BE2C (cell line): ENCODE measurements around the gene NAMPT.

Source experiments
- DNase-seq: peaks from one replicate; pipeline ENCODE4 v3.0.0-alpha.2; 2020
- H3K27me3 ChIP-seq: fragments of 250-450 bp; sonication (Bioruptor Pico); 2 replicates; pipeline ENCODE4 v1.5.1; 2020; ENCODE audit warnings: mild to moderate bottlenecking
- H3K36me3 ChIP-seq: fragments of 250-450 bp; sonication (Bioruptor Pico); 2 replicates; pipeline ENCODE4 v1.5.1; 2020; ENCODE audit warnings: mild to moderate bottlenecking
- H3K4me1 ChIP-seq: fragments of 250-450 bp; sonication (Bioruptor Pico); 2 replicates; pipeline ENCODE4 v1.5.1; 2020
- H3K4me3 ChIP-seq: 2 replicates; pipeline ENCODE4 v1.5.1; 2011; ENCODE audit warnings: low read depth, low read length
- H3K9me3 ChIP-seq: fragments of 250-450 bp; sonication (Bioruptor Pico); 2 replicates; pipeline ENCODE4 v1.5.1; 2020
- TF ChIP-seq, protein P1 (sequence below): IDR thresholded peaks from 2 replicates; pipeline ENCODE4 v1.5.1; 2012; ENCODE audit warnings: mild to moderate bottlenecking, low read depth, low read length

The NAMPT gene

DNA sequence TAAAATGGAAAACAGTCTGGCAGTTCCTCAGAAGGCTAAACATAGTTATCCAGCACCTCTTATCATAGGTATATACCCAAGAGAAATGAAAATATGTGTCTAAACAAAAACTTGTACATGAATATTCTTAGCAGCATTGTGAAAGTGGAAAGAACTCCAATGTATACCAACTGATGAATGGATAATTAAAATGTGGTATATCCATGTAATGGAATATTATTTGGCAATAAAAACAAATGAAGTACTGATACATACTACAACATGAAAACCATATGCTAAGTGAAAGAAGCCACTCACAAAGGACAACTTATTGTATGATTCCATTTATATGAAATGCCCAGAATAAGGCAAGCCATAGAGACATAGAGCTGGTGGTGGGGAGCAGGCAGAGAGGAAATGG, 32.2 kb upstream of the NAMPT start:
- H3K4me1 ChIP-seq = no peaks in the 10 kb centered on the region
- no peaks in the 10 kb centered on the region for H3K9me3 ChIP-seq
- DNase-seq = no peak
- TF ChIP-seq, protein P1, sequence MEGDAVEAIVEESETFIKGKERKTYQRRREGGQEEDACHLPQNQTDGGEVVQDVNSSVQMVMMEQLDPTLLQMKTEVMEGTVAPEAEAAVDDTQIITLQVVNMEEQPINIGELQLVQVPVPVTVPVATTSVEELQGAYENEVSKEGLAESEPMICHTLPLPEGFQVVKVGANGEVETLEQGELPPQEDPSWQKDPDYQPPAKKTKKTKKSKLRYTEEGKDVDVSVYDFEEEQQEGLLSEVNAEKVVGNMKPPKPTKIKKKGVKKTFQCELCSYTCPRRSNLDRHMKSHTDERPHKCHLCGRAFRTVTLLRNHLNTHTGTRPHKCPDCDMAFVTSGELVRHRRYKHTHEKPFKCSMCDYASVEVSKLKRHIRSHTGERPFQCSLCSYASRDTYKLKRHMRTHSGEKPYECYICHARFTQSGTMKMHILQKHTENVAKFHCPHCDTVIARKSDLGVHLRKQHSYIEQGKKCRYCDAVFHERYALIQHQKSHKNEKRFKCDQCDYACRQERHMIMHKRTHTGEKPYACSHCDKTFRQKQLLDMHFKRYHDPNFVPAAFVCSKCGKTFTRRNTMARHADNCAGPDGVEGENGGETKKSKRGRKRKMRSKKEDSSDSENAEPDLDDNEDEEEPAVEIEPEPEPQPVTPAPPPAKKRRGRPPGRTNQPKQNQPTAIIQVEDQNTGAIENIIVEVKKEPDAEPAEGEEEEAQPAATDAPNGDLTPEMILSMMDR = no peak
- peaks cover 16% of the 10 kb centered on the region for H3K27me3 ChIP-seq
- no peak overlapping the region for H3K4me3 ChIP-seq
- no peaks in the 10 kb centered on the region for H3K36me3 ChIP-seq

DNA sequence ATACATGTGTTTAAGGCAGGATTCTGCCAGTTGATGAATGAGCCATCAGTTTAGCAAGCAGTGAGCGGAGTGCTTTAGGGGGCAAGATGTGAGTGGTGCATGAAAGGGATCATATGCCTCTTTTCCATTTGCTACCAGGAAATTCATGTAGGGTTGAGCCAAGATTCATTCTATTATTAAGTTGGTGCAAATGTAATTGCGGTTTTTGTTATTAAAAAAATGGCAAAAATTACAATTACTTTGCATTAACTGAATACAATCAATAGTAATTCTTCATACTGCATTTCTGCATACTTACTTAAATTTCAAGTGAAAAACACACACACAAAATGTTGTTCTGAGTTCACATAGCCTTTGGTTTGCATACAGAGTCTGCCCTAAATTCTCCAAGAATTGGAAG, 30.1 kb upstream of the NAMPT start:
- Histone ChIP-seq H3K36me3 (no peaks in the 10 kb centered on the region), H3K4me3 (no peak overlapping the region), H3K27me3 (peaks cover 16% of the 10 kb centered on the region), H3K4me1 (no peaks in the 10 kb centered on the region), H3K9me3 (no peaks in the 10 kb centered on the region)
- TF ChIP-seq, protein P1 = no peak
- DNase-seq = no peak

DNA sequence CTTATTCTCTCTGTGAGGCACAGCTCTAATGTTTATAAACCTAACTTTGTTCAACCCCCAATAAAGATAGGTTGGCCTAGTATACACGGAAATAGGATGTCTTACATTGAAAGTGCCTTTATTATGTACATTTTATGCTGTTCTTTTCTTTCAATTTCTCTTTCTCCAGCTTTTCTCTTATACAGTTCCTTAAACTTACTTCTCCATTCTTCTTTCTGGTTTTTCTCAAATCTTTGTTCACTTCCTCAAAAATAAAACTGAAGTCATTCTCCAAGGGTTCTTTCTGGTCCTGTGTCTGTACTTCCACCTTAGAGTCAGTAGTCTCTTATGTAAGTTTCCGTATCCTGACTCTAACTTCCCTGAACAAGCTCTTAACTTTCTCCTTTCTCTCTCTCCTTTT, 29.2 kb upstream of the NAMPT start:
- Histone ChIP-seq H3K36me3 (no peaks in the 10 kb centered on the region), H3K9me3 (no peaks in the 10 kb centered on the region), H3K4me1 (no peaks in the 10 kb centered on the region), H3K27me3 (peaks cover 16% of the 10 kb centered on the region), H3K4me3 (no peak overlapping the region)
- no peak for DNase-seq
- TF ChIP-seq, protein P1 = no peak

GRCh38 chr7:106313456-106313901, 28.7 kb upstream of the NAMPT start:
- TF ChIP-seq, protein P1 = no peak
- no peak for DNase-seq
- peaks cover 14% of the 10 kb centered on the region for H3K27me3 ChIP-seq
- H3K4me3 ChIP-seq = no peak overlapping the region
- no peaks in the 10 kb centered on the region for H3K36me3 ChIP-seq
- no peaks in the 10 kb centered on the region for H3K9me3 ChIP-seq
- H3K4me1 ChIP-seq = no peaks in the 10 kb centered on the region

GRCh38 chr7:106312906-106313305, 28.1 kb upstream of the NAMPT start:
- no peaks in the 10 kb centered on the region for H3K9me3 ChIP-seq
- no peak for DNase-seq
- no peaks in the 10 kb centered on the region for H3K36me3 ChIP-seq
- H3K4me1 ChIP-seq = no peaks in the 10 kb centered on the region
- peaks cover 8% of the 10 kb centered on the region for H3K27me3 ChIP-seq
- no peak overlapping the region for H3K4me3 ChIP-seq
- TF ChIP-seq, protein P1 = no peak

DNA sequence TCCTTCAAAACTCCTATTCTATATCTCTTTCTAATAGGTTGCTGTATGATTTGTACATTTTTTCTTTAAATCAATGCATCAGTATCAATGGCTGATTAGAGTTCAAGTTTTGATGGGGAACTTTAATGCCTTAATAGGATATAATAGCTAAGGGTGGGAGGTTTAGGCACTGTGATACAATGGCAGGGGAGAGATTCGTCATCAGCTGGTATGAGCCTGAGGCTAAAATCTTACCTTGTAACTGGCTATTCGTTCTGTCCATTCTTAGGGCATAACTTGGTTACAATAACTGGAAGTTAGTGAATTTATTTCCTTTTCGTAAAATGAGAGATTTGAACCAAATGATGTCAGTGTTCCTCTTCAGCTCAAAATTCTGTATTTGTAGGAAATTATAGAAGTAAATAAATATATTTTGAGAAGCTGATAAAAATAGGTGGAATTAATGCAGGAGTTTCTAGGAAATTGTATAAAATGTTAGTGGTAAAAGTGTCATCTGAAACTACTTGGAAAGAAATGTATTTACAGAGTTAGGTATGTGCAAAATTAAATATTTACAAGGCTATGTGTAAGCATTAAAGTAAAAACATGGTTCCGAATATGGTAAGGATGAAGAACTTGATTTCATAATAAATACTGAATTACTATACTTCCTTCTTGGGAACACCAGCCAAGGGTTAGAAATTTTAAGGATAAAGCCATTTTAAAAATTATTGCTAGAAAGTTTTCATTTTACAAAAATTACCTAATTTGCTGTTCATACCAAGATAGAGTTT, 27.5 kb upstream of the NAMPT start:
- Histone ChIP-seq H3K36me3 (no peaks in the 10 kb centered on the region), H3K4me1 (no peaks in the 10 kb centered on the region), H3K27me3 (peaks cover 8% of the 10 kb centered on the region), H3K9me3 (no peaks in the 10 kb centered on the region), H3K4me3 (no peak overlapping the region)
- TF ChIP-seq, protein P1 = no peak
- no peak for DNase-seq
